OCI-LY7 (cell line): Measurements from ENCODE around the gene CCR3. TPM values are rescaled to one million over a fixed set of nuclear protein-coding genes. Genes with fewer than 3 reads are reported as not detected.

Source experiments
- BruUV-seq: library from RNA; stranded (reverse); fragments of 400-500 nt; replicated peaks from 2 replicates; lab custom pipeline; 2021; lab: Mats Ljungman, UMichigan
- CTCF ChIA-PET: fragments of 300-600 bp; sonication (Branson Sonifier 250); formaldehyde crosslinking; loops from one replicate; lab custom pipeline; 2022; ENCODE audit warnings: antibody characterized with exemption; ENCODE audit not compliant: unreplicated experiment; lab: Charles Lee
- POLR2A ChIA-PET: fragments of 300-600 bp; sonication (Branson Sonifier 250); formaldehyde crosslinking; loops from one replicate; lab custom pipeline; 2022; ENCODE audit warnings: antibody characterized with exemption; lab: Charles Lee
- DNase-seq: peaks from one replicate; pipeline ENCODE4 v3.0.0-alpha.2; 2015; ENCODE audit warnings: low spot score
- H2AFZ ChIP-seq: fragments of 200-600 bp; sonication (generic), shearing (Covaris generic); 2 replicates; pipeline ENCODE4 v1.6.1; 2014; ENCODE audit warnings: mild to moderate bottlenecking, antibody characterized with exemption, low read length, moderate library complexity
- H3K27ac ChIP-seq: fragments of 200-600 bp; sonication (generic); 2 replicates; pipeline ENCODE4 v1.5.1; 2014; ENCODE audit warnings: mixed run types, low read depth, mild to moderate bottlenecking, moderate library complexity, low read length, inconsistent platforms; ENCODE audit not compliant: poor library complexity, severe bottlenecking
- H3K36me3 ChIP-seq: fragments of 200-600 bp; sonication (generic); 2 replicates; pipeline ENCODE4 v1.6.1; 2014; ENCODE audit warnings: mild to moderate bottlenecking, antibody characterized with exemption, low read length, moderate library complexity, mixed read lengths; ENCODE audit not compliant: insufficient read depth
- H3K4me1 ChIP-seq: fragments of 200-600 bp; sonication (generic); 2 replicates; pipeline ENCODE4 v1.5.1; 2014; ENCODE audit warnings: mild to moderate bottlenecking, low read length; ENCODE audit not compliant: insufficient read depth, poor library complexity, severe bottlenecking
- H3K4me2 ChIP-seq: fragments of 200-600 bp; sonication (generic); 2 replicates; pipeline ENCODE4 v1.6.1; 2014; ENCODE audit warnings: mild to moderate bottlenecking, low read length
- H3K4me3 ChIP-seq: fragments of 200-600 bp; sonication (generic); 2 replicates; pipeline ENCODE4 v1.5.1; 2014; ENCODE audit warnings: mild to moderate bottlenecking, low read depth, low read length; ENCODE audit not compliant: poor library complexity, severe bottlenecking
- H3K79me2 ChIP-seq: fragments of 200-600 bp; sonication (generic); 2 replicates; pipeline ENCODE4 v1.6.1; 2016; ENCODE audit warnings: low read depth, mild to moderate bottlenecking, low read length, moderate library complexity, mixed read lengths; ENCODE audit not compliant: insufficient read depth
- H3K9me2 ChIP-seq: fragments of 200-600 bp; sonication (generic); 2 replicates; pipeline ENCODE4 v1.6.1; 2016; ENCODE audit warnings: mild to moderate bottlenecking, low read length, mixed read lengths; ENCODE audit not compliant: insufficient read depth
- H3K9me3 ChIP-seq: fragments of 200-600 bp; sonication (generic); 2 replicates; pipeline ENCODE4 v1.6.1; 2014; ENCODE audit warnings: mild to moderate bottlenecking, mixed run types, low read length, mixed read lengths
- H4K20me1 ChIP-seq: fragments of 200-600 bp; sonication (generic); 2 replicates; pipeline ENCODE4 v1.6.1; 2014; ENCODE audit warnings: mild to moderate bottlenecking, antibody characterized with exemption, low read length, moderate library complexity, mixed read lengths; ENCODE audit not compliant: insufficient read depth
- CTCF ChIP-seq: fragments of 200-600 bp; sonication (generic); conservative IDR thresholded peaks from 2 replicates; pipeline ENCODE4 v1.5.1; 2014; ENCODE audit warnings: mild to moderate bottlenecking, antibody characterized with exemption, low read length, moderate library complexity, mixed read lengths
- EZH2phosphoT487 ChIP-seq: fragments of 200-600 bp; sonication (generic); IDR thresholded peaks from 2 replicates; pipeline ENCODE4 v1.6.1; 2018; ENCODE audit warnings: low read depth, borderline replicate concordance, mild to moderate bottlenecking, mixed run types, antibody characterized with exemption, low read length, moderate library complexity, mixed read lengths
- intact Hi-C: fragments of 100-400 bp; cut with micrococcal nuclease; formaldehyde crosslinking; loops from one replicate; pipeline ENCODE4 v1.10.0; 2022; ENCODE audit not compliant: unreplicated experiment
- total RNA-seq, 2 experiments: library from RNA; depleted of rRNA in 1 of 2; stranded (reverse); fragments of >200 nt in 1 of 2; shearing (Covaris generic) in 1 of 2; gene quantifications; 2 replicates each; pipeline ENCODE4 v1.2.3, GENCODE V29; 2014 to 2022

CCR3 gene
- total RNA-seq, 2 experiments from 2014 or later, result not detected

GRCh38 chr3:46281551-46281950, 39.3 kb downstream of the CCR3 start:
- BruUV-seq, result no TSS peak
- POLR2A ChIA-PET, result no interaction called here

GRCh38 chr3:46282041-46282440, 39.8 kb downstream of the CCR3 start:
- H3K4me2 ChIP-seq, result no peak overlapping the region
- no TSS peak for BruUV-seq
- H3K27ac ChIP-seq, result no peak overlapping the region
- ChIA-PET CTCF (no interaction called here), POLR2A (no interaction called here)
- DNase-seq, result no peak
- intact Hi-C loops, result no loop called here
- H3K4me1 ChIP-seq, result no peaks in the 10 kb centered on the region
- H3K36me3 ChIP-seq, result no peaks in the 10 kb centered on the region
- no peaks in the 10 kb centered on the region for H3K9me2 ChIP-seq
- no peak overlapping the region for H3K4me3 ChIP-seq
- no peak overlapping the region for H2AFZ ChIP-seq
- no peaks in the 10 kb centered on the region for H4K20me1 ChIP-seq
- no peak for TF ChIP-seq CTCF
- no peak for TF ChIP-seq EZH2phosphoT487
- H3K79me2 ChIP-seq, result no peaks in the 10 kb centered on the region
- H3K9me3 ChIP-seq, result 0 out of 2 replicates have a peak, but pooled peaks cover 9% of the 10 kb centered on the region

More at GRCh38 chr3:46281551-46281950, 39.3 kb downstream of the CCR3 start:
- Histone ChIP-seq H3K4me2 (no peak overlapping the region), H3K4me1 (no peaks in the 10 kb centered on the region), H3K79me2 (no peaks in the 10 kb centered on the region), H3K27ac (no peak overlapping the region), H2AFZ (no peak overlapping the region), H3K9me2 (no peaks in the 10 kb centered on the region), H3K4me3 (no peak overlapping the region), H3K36me3 (no peaks in the 10 kb centered on the region), H4K20me1 (no peaks in the 10 kb centered on the region), H3K9me3 (0 out of 2 replicates have a peak, but pooled peaks cover 9% of the 10 kb centered on the region)
- no peak for DNase-seq
- TF ChIP-seq EZH2phosphoT487, result no peak
- no peak for TF ChIP-seq CTCF
- CTCF ChIA-PET, result no interaction called here
- intact Hi-C loops, result no loop called here

- H3K27ac ChIP-seq, result no peak overlapping the region
- no peaks in the 10 kb centered on the region for H3K4me1 ChIP-seq
- intact Hi-C loops, result no loop called here
- H2AFZ ChIP-seq, result no peak overlapping the region
- ChIA-PET CTCF (no interaction called here), POLR2A (no interaction called here)
- no TSS peak for BruUV-seq
- no peaks in the 10 kb centered on the region for H3K9me2 ChIP-seq
- no peak overlapping the region for H3K4me3 ChIP-seq
- no peaks in the 10 kb centered on the region for H4K20me1 ChIP-seq
- TF ChIP-seq EZH2phosphoT487 (no peak), CTCF (no peak)
- DNase-seq, result no peak
- 0 out of 2 replicates have a peak, but pooled peaks cover 9% of the 10 kb centered on the region for H3K9me3 ChIP-seq
- no peaks in the 10 kb centered on the region for H3K79me2 ChIP-seq
- no peaks in the 10 kb centered on the region for H3K36me3 ChIP-seq
- no peak overlapping the region for H3K4me2 ChIP-seq
Measured at GRCh38 chr3:46282696-46283095, 40.4 kb downstream of the CCR3 start.
